Measurements from ENCODE around the gene TRIP13.

- no peak for TF ChIP-seq TOX (CRISPR knock-in tag; IDR thresholded peaks at IDR 0.05; ENCODE audit: borderline replicate concordance)
- no peak for TF ChIP-seq CSDC2 (CRISPR knock-in tag; IDR thresholded peaks at IDR 0.05)
- TF ChIP-seq TCF4 (CRISPR knock-in tag; IDR thresholded peaks at IDR 0.05; ENCODE audit: borderline replicate concordance) = no peak
- TF ChIP-seq, protein P1, sequence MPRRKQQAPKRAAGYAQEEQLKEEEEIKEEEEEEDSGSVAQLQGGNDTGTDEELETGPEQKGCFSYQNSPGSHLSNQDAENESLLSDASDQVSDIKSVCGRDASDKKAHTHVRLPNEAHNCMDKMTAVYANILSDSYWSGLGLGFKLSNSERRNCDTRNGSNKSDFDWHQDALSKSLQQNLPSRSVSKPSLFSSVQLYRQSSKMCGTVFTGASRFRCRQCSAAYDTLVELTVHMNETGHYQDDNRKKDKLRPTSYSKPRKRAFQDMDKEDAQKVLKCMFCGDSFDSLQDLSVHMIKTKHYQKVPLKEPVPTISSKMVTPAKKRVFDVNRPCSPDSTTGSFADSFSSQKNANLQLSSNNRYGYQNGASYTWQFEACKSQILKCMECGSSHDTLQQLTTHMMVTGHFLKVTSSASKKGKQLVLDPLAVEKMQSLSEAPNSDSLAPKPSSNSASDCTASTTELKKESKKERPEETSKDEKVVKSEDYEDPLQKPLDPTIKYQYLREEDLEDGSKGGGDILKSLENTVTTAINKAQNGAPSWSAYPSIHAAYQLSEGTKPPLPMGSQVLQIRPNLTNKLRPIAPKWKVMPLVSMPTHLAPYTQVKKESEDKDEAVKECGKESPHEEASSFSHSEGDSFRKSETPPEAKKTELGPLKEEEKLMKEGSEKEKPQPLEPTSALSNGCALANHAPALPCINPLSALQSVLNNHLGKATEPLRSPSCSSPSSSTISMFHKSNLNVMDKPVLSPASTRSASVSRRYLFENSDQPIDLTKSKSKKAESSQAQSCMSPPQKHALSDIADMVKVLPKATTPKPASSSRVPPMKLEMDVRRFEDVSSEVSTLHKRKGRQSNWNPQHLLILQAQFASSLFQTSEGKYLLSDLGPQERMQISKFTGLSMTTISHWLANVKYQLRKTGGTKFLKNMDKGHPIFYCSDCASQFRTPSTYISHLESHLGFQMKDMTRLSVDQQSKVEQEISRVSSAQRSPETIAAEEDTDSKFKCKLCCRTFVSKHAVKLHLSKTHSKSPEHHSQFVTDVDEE (CRISPR knock-in tag; IDR thresholded peaks at IDR 0.05) = no peak
- no peak for TF ChIP-seq ZFP3 (CRISPR knock-in tag; IDR thresholded peaks at IDR 0.05)
- TF ChIP-seq ESRRG (CRISPR knock-in tag; IDR thresholded peaks at IDR 0.05) = no peak
- no peak for TF ChIP-seq PATZ1 (CRISPR knock-in tag; IDR thresholded peaks at IDR 0.05; ENCODE audit: borderline replicate concordance)
These were observed 21.7 kb upstream of the TRIP13 start for GRCh38 chr5:870956-871355.
